Prostate gland (tissue), 2 donors: Measurements from ENCODE around the gene NPBWR2.

Experiments used
- POLR2A ChIP-seq: fragments of 450-650 bp; IDR thresholded peaks from one replicate; pipeline ENCODE4 v1.6.1; 2016; ENCODE audit warnings: antibody characterized with exemption, mild to moderate bottlenecking
- POLR2AphosphoS5 ChIP-seq: sonication (generic); formaldehyde crosslinking; IDR thresholded peaks from one replicate; pipeline ENCODE4 v1.6.1; 2017; ENCODE audit warnings: antibody characterized with exemption
- TF ChIP-seq, protein P1 (sequence below), 4 experiments: fragments of 200-600 bp in 2 of 4; fragments of 450-650 bp in 2 of 4; sonication (generic) in 2 of 4; IDR thresholded peaks; 1 replicate in 3 of 4; 2 replicates in 1 of 4; pipeline ENCODE4 v1.5.1; 2016 to 2019; ENCODE audit warnings: antibody characterized with exemption in 4 of 4, mild to moderate bottlenecking in 2 of 4, moderate library complexity in 2 of 4

DNA sequence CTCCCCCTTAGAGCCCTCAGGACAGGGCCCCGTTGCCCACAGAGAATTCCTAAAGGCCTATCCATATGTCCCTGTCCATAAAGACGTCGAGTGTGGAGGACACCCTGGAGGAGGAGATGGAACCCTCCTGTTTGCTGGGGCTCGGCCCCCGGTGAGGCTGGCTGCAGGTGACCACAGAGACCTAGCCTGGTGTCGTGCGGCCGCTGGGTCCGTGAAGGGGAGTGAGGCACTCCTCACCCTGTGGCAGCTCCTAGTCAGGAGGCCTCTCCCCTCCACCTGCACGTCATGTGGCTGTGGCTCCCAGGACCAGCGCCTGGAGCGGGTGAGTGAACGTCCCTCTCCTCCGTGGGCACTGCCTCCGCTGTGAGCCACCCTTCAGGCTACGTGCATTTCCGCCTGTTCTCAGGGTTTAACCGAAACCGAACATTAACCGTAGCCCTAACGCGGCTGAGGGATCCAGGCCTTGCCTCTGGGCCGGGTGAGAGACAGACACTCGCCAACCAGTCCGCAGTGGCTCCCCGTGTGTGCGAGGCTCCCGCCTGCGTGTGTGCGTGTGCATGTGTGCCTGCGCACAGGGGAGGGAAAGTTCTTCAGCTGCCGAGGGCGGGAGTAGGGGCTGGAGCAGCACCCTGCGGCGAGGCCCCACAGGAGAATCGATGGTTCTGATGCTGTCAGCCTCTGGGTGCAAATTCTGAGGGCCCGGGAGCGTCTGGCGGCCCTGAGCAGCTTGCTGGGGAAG, 50.3 kb downstream of the NPBWR2 start:
- TF ChIP-seq, protein P1, sequence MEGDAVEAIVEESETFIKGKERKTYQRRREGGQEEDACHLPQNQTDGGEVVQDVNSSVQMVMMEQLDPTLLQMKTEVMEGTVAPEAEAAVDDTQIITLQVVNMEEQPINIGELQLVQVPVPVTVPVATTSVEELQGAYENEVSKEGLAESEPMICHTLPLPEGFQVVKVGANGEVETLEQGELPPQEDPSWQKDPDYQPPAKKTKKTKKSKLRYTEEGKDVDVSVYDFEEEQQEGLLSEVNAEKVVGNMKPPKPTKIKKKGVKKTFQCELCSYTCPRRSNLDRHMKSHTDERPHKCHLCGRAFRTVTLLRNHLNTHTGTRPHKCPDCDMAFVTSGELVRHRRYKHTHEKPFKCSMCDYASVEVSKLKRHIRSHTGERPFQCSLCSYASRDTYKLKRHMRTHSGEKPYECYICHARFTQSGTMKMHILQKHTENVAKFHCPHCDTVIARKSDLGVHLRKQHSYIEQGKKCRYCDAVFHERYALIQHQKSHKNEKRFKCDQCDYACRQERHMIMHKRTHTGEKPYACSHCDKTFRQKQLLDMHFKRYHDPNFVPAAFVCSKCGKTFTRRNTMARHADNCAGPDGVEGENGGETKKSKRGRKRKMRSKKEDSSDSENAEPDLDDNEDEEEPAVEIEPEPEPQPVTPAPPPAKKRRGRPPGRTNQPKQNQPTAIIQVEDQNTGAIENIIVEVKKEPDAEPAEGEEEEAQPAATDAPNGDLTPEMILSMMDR (IDR thresholded peaks at IDR 0.05), result no peak
- no peak for TF ChIP-seq POLR2A
- no peak for TF ChIP-seq POLR2AphosphoS5
